Neural cell (in vitro differentiated cells): Measurements from ENCODE around the gene ARID3A. TPM values are rescaled to one million over a fixed set of nuclear protein-coding genes. Genes with fewer than 3 reads are reported as not detected.

Experiments
- H2AFZ ChIP-seq: fragments of 200-600, 300-800 bp; sonication (generic), shearing (Covaris generic); 2 replicates; pipeline ENCODE4 v1.6.0; 2014; ENCODE audit warnings: low read depth, mild to moderate bottlenecking, antibody characterized with exemption, low read length, moderate library complexity
- H3F3A ChIP-seq: fragments of 200-600 bp; shearing (Covaris generic); 2 replicates; pipeline ENCODE4 v1.6.1; 2016; ENCODE audit warnings: mild to moderate bottlenecking, moderate library complexity, mixed read lengths, antibody characterized with exemption, low read length; ENCODE audit not compliant: insufficient read depth, poor library complexity, severe bottlenecking
- H3K27ac ChIP-seq: fragments of 200-600, 300-800 bp; sonication (generic), shearing (Covaris generic); 2 replicates; pipeline ENCODE4 v1.5.1; 2014; ENCODE audit warnings: mild to moderate bottlenecking, low read length, moderate library complexity
- H3K27me3 ChIP-seq: fragments of 300-800, 200-600 bp; sonication (generic), shearing (Covaris generic); 2 replicates; pipeline ENCODE4 v1.6.0; 2014; ENCODE audit warnings: mild to moderate bottlenecking, low read depth, low read length, moderate library complexity; ENCODE audit not compliant: insufficient read depth
- H3K36me3 ChIP-seq: fragments of 300-800, 200-600 bp; sonication (generic), shearing (Covaris generic); 2 replicates; pipeline ENCODE4 v1.5.1; 2014; ENCODE audit warnings: mild to moderate bottlenecking, antibody characterized with exemption, low read length, moderate library complexity; ENCODE audit not compliant: insufficient read depth
- H3K4me2 ChIP-seq: fragments of 300-800, 200-600 bp; sonication (generic), shearing (Covaris generic); 2 replicates; pipeline ENCODE4 v1.6.0; 2014; ENCODE audit warnings: mild to moderate bottlenecking, low read length
- H3K4me3 ChIP-seq: fragments of 300-800, 200-600 bp; sonication (generic), shearing (Covaris generic); 2 replicates; pipeline ENCODE4 v1.5.1; 2014; ENCODE audit warnings: mild to moderate bottlenecking, low read length, moderate library complexity
- H3K79me2 ChIP-seq: fragments of 200-600 bp; shearing (Covaris generic); replicated peaks from 2 replicates; pipeline ENCODE4 v1.6.0; 2014; ENCODE audit warnings: mild to moderate bottlenecking, low read length, moderate library complexity; ENCODE audit not compliant: insufficient read depth
- H3K9ac ChIP-seq: fragments of 300-800, 200-600 bp; sonication (generic), shearing (Covaris generic); 2 replicates; pipeline ENCODE4 v1.6.1; 2016; ENCODE audit warnings: mild to moderate bottlenecking, low read length, mixed read lengths
- H3K9me2 ChIP-seq: fragments of 200-600 bp; shearing (Covaris generic); 2 replicates; pipeline ENCODE4 v1.6.1; 2016; ENCODE audit warnings: mild to moderate bottlenecking, low read length, mixed read lengths; ENCODE audit not compliant: insufficient read depth
- H3K9me3 ChIP-seq: fragments of 200-600, 300-800 bp; sonication (generic), shearing (Covaris generic); 2 replicates; pipeline ENCODE4 v1.6.1; 2016; ENCODE audit warnings: mild to moderate bottlenecking, mixed run types, low read length, moderate library complexity, mixed read lengths
- H4K20me1 ChIP-seq: fragments of 200-600 bp; shearing (Covaris generic); 2 replicates; pipeline ENCODE4 v1.6.1; 2016; ENCODE audit warnings: mild to moderate bottlenecking, mixed run types; ENCODE audit not compliant: insufficient read depth
- EP300 ChIP-seq: fragments of 450-650 bp; conservative IDR thresholded peaks from 2 replicates; pipeline ENCODE4 v1.6.1; 2014; ENCODE audit warnings: antibody characterized with exemption, mild to moderate bottlenecking, moderate library complexity; ENCODE audit not compliant: poor library complexity, severe bottlenecking
- EZH2 ChIP-seq: fragments of 200-600, 300-800 bp; shearing (Covaris generic), sonication (generic); IDR thresholded peaks from 2 replicates; pipeline ENCODE4 v1.6.1; 2014; ENCODE audit warnings: antibody characterized with exemption, low read length, borderline replicate concordance, mild to moderate bottlenecking; ENCODE audit not compliant: insufficient read depth, poor library complexity, severe bottlenecking
- MXI1 ChIP-seq: fragments of 450-650 bp; conservative IDR thresholded peaks from 2 replicates; pipeline ENCODE4 v1.6.1; 2014; ENCODE audit warnings: antibody characterized with exemption, mild to moderate bottlenecking; ENCODE audit not compliant: poor library complexity, severe bottlenecking
- POLR2AphosphoS5 ChIP-seq: IDR thresholded peaks from 2 replicates; pipeline ENCODE4 v1.6.1; 2012
- RAD21 ChIP-seq: fragments of 450-650 bp; conservative IDR thresholded peaks from 2 replicates; pipeline ENCODE4 v1.6.1; 2014; ENCODE audit warnings: antibody characterized with exemption, mild to moderate bottlenecking, moderate library complexity
- REST ChIP-seq: IDR thresholded peaks from 2 replicates; pipeline ENCODE4 v1.6.1; 2012; ENCODE audit warnings: borderline replicate concordance
- SMC3 ChIP-seq: fragments of 450-650 bp; conservative IDR thresholded peaks from 2 replicates; pipeline ENCODE4 v1.6.1; 2014; ENCODE audit warnings: antibody characterized with exemption, mild to moderate bottlenecking, moderate library complexity; ENCODE audit not compliant: poor library complexity
- TAF1 ChIP-seq: IDR thresholded peaks from 2 replicates; pipeline ENCODE4 v1.6.1; 2012; ENCODE audit warnings: low read depth
- polyA plus RNA-seq: library from polyadenylated mRNA; depleted of rRNA; stranded (reverse); fragments of >200 nt; gene quantifications from 2 replicates; pipeline ENCODE4 v1.2.3, GENCODE V29; 2014
- TF ChIP-seq, protein P1 (sequence below): fragments of 450-650 bp; IDR thresholded peaks from 2 replicates; pipeline ENCODE4 v1.5.1; 2014; ENCODE audit warnings: antibody characterized with exemption, mild to moderate bottlenecking, moderate library complexity; ENCODE audit not compliant: poor library complexity, severe bottlenecking

The ARID3A gene
- polyA plus RNA-seq, 1 donor from 2014 or later, result 11.4 TPM

GRCh38 chr19:960601-960938 is 34.7 kb downstream of the ARID3A start:
- H4K20me1 ChIP-seq, result no peaks in the 10 kb centered on the region
- H3K4me2 ChIP-seq, result no peak overlapping the region
- no peaks in the 10 kb centered on the region for H3K79me2 ChIP-seq
- TF ChIP-seq SMC3 (no peak), EP300 (no peak), TAF1 (no peak), MXI1 (no peak), EZH2 (no peak), RAD21 (no peak), POLR2AphosphoS5 (no peak)
- TF ChIP-seq, protein P1, sequence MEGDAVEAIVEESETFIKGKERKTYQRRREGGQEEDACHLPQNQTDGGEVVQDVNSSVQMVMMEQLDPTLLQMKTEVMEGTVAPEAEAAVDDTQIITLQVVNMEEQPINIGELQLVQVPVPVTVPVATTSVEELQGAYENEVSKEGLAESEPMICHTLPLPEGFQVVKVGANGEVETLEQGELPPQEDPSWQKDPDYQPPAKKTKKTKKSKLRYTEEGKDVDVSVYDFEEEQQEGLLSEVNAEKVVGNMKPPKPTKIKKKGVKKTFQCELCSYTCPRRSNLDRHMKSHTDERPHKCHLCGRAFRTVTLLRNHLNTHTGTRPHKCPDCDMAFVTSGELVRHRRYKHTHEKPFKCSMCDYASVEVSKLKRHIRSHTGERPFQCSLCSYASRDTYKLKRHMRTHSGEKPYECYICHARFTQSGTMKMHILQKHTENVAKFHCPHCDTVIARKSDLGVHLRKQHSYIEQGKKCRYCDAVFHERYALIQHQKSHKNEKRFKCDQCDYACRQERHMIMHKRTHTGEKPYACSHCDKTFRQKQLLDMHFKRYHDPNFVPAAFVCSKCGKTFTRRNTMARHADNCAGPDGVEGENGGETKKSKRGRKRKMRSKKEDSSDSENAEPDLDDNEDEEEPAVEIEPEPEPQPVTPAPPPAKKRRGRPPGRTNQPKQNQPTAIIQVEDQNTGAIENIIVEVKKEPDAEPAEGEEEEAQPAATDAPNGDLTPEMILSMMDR, result no peak
- H3K4me3 ChIP-seq, result no peak overlapping the region
- H3K36me3 ChIP-seq, result peaks cover 16% of the 10 kb centered on the region
- no peaks in the 10 kb centered on the region for H3F3A ChIP-seq
- H3K9me3 ChIP-seq, result no peaks in the 10 kb centered on the region
- H3K9me2 ChIP-seq, result no peaks in the 10 kb centered on the region
- no peak overlapping the region for H3K27ac ChIP-seq
- H3K27me3 ChIP-seq, result no peaks in the 10 kb centered on the region
- H3K9ac ChIP-seq, result no peak overlapping the region
- H2AFZ ChIP-seq, result no peak overlapping the region

GRCh38 chr19:961866-962620 is 36.2 kb downstream of the ARID3A start:
- peaks cover 20% of the 10 kb centered on the region for H3K36me3 ChIP-seq
- no peaks in the 10 kb centered on the region for H3K9me3 ChIP-seq
- H3K27me3 ChIP-seq, result no peaks in the 10 kb centered on the region
- H3F3A ChIP-seq, result no peaks in the 10 kb centered on the region
- H2AFZ ChIP-seq, result no peak overlapping the region
- H3K4me3 ChIP-seq, result no peak overlapping the region
- H3K4me2 ChIP-seq, result no peak overlapping the region
- H3K79me2 ChIP-seq, result no peaks in the 10 kb centered on the region
- no peak overlapping the region for H3K9ac ChIP-seq
- no peak overlapping the region for H3K27ac ChIP-seq
- H3K9me2 ChIP-seq, result no peaks in the 10 kb centered on the region
- TF ChIP-seq REST (no peak), MXI1 (no peak), EP300 (no peak), TAF1 (no peak), EZH2 (no peak), POLR2AphosphoS5 (no peak), RAD21 (no peak), SMC3 (no peak)
- TF ChIP-seq, protein P1, result no peak
- no peaks in the 10 kb centered on the region for H4K20me1 ChIP-seq
